ENCODE results near the gene KRTAP9-7. TPM values are rescaled to one million over a fixed set of nuclear protein-coding genes. Genes with fewer than 3 reads are reported as not detected.

KRTAP9-7 gene
- total and polyA plus RNA-seq, 12 donors, result not detected

DNA sequence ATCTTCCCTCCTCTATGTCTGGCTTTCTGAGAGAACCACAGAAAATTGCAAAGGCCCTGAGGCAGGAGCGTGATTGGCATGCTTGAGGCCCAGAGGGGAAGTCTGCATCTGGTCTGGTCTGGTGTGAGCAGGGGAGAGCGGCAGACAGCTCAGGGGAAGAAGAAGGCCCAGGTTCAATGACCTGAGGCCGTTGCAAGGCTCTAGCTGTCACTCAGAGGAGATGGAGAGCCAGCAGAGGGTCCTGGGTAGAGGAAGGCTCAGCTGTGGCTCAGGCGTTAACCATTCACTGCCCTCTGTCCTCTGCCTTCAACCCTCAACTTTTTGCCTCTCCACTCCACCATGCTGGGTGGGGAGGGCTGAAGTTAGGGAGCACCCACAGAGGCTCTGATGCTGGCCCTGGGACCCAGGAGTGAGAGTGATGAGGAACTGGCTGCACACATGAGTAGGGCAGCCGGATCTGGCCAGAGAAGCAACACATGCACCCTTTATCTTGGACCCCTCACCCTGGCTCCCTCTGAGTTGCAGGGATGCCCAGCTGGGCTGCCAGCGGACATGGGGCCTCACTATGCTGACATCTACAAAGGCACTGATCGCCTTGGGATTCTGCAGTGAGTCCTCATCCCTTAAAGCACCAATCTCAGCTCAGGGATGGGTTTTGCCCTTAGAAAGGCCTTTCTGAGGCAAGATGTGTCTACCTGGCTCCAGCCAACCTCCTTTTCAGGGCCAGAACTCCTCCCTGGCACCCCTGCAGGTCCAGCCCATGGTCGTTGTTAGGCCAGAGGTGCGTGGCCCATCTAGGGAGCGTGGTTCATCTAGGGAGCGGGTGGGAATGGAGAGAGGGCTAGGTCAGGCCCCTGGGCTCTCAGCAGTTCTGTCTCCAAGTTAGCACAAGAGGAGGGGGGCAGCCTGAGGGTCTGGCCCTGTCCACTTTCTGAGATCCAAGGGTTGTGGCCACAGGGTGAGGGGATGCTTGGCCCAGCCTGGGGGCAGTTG lies 47.7 kb downstream of the KRTAP9-7 start:
- intact Hi-C loops (cut with DNase I), result loop anchor here in 6 of 10 donors (1.0 to 10.0 kb wide), 6 partner anchors 43 to 521 kb away; no protein-coding TSS in a partner anchor
- no peaks in the 10 kb centered on the region for H3K4me1 ChIP-seq
- no peak overlapping the region for H3K4me3 ChIP-seq
- no peak for DNase-seq
- no peaks in the 10 kb centered on the region for H3K36me3 ChIP-seq
- WGBS, 2 donors, result 83% methylated on average over 11 of the region's 11 CpGs
- no peak overlapping the region for H3K27ac ChIP-seq
- no peaks in the 10 kb centered on the region for H3K27me3 ChIP-seq
- H3K9me3 ChIP-seq, result peaks cover 0 to 21% (median 7%) of the 10 kb centered on the region in 11 donors
- no peak for ATAC-seq
- TF ChIP-seq, protein P1, sequence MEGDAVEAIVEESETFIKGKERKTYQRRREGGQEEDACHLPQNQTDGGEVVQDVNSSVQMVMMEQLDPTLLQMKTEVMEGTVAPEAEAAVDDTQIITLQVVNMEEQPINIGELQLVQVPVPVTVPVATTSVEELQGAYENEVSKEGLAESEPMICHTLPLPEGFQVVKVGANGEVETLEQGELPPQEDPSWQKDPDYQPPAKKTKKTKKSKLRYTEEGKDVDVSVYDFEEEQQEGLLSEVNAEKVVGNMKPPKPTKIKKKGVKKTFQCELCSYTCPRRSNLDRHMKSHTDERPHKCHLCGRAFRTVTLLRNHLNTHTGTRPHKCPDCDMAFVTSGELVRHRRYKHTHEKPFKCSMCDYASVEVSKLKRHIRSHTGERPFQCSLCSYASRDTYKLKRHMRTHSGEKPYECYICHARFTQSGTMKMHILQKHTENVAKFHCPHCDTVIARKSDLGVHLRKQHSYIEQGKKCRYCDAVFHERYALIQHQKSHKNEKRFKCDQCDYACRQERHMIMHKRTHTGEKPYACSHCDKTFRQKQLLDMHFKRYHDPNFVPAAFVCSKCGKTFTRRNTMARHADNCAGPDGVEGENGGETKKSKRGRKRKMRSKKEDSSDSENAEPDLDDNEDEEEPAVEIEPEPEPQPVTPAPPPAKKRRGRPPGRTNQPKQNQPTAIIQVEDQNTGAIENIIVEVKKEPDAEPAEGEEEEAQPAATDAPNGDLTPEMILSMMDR (IDR thresholded peaks at IDR 0.05), result no peak

DNA sequence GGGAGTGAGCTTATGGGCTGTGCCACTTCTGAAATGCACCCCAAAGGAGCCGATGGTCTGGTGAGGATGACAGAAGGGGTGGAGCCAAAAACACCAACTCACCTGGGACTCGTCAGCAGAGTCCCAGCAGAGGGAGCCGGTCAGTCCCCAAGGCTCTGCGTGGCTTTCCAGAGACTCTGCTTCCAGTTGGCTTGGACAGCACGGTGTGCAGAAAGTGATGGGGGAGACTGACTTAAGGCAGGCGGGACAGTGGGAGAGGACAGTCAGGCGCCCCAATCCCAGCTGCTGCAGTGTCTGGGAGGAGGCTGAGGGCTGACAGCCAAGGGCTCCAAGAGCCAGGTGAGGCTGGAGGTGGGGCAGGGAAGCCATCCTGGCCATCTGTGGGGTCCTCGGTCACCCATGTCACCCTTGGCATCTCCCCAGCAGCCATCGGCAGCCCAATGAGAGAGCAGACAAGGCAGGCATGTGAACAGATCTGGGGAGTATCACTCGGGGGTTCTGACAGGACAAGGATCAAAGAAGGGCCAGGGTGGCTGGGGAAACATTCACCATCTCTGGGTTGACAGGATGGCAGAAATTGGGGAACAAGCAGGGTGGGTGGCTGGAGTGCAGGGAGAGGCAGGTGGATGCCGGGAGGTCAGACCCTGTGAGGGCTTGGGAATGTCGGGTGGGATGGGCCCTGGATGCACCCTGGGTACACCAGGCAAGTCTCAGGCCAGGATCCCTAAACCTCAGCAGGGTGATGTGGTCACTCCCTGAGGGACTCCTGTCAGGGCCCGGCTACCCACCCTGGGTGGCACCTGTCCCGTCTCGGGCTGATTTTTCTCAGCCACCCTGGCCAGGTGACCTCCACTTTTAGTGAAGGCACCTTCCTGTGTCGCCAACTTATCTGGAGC lies 48.9 kb downstream of the KRTAP9-7 start:
- intact Hi-C loops (cut with DNase I), result loop anchor here in 7 of 10 donors (5.0 to 10.0 kb wide), 4 partner anchors 170 to 522 kb away; no protein-coding TSS in a partner anchor
- H3K4me3 ChIP-seq, result no peak overlapping the region
- no peaks in the 10 kb centered on the region for H3K4me1 ChIP-seq
- no peak overlapping the region for H3K27ac ChIP-seq
- peaks cover 0 to 15% (median 7%) of the 10 kb centered on the region in 11 donors for H3K9me3 ChIP-seq
- no peaks in the 10 kb centered on the region for H3K36me3 ChIP-seq
- no peak for DNase-seq
- peak in 1 of 8 donors; percentile 47 for ATAC-seq
- H3K27me3 ChIP-seq, result no peaks in the 10 kb centered on the region
- 57 to 62% methylated on average over 15 to 16 of the region's 16 CpGs for WGBS, 2 donors
- TF ChIP-seq, protein P1 (IDR thresholded peaks at IDR 0.05), result peak in 3 of 9 donors; percentile 18 to 20 (median 19)

DNA sequence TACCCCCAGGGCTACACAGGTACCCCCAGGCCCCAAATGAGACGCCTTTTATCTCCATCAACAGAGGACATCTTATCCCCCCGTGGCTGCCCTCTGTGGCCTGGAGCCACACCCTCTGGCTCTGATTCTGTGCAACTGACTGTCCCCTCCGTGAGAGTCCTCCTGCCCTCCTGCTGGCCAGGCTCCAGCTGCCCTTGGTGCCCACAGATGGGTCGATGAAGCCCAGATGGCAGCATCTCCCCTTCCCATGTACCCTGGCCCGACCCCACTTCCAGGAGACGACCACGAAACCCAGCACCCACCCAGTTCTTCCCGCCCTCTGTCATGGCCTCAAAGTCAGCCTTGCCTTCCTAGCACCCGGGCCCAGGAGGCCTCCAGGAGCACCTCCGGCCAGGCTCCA lies 49.6 kb downstream of the KRTAP9-7 start:
- ATAC-seq, result no peak
- 79 to 80% methylated on average over 10 of the region's 10 CpGs for WGBS, 2 donors
- no peak for DNase-seq
- Histone ChIP-seq H3K27me3 (no peaks in the 10 kb centered on the region), H3K36me3 (no peaks in the 10 kb centered on the region), H3K27ac (no peak overlapping the region), H3K9me3 (peaks cover 0 to 8% (median under 1%) of the 10 kb centered on the region in 11 donors), H3K4me1 (no peaks in the 10 kb centered on the region), H3K4me3 (no peak overlapping the region)
- TF ChIP-seq, protein P1 (IDR thresholded peaks at IDR 0.05), result no peak
- intact Hi-C loops (cut with DNase I), result loop anchor here in 5 of 10 donors (5.0 to 10.0 kb wide), 4 partner anchors 170 to 523 kb away; no protein-coding TSS in a partner anchor

DNA sequence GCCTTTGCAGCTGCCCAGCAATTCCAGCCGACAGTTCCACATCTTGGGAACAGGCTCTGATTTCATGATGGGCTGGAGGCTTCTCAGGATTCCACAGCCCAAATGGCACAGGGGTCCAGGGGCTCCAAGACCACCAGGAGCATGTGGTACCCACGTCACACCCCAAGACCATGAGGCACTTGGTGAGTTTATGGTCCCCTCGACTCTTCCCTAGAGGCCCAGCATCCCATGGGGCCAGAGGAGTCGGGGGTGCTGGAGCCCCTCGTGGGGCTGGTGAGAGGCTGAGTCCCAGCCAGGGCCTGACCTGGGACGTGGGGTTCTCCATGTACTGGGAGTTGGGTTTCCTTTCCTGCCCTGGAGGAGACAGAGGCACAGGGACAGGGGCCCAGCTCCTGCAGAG lies 50.1 kb downstream of the KRTAP9-7 start:
- Histone ChIP-seq H3K4me3 (no peak overlapping the region), H3K27me3 (no peaks in the 10 kb centered on the region), H3K9me3 (peaks cover 0 to 3% (median 0%) of the 10 kb centered on the region in 11 donors), H3K4me1 (no peaks in the 10 kb centered on the region), H3K27ac (no peak overlapping the region), H3K36me3 (no peaks in the 10 kb centered on the region)
- TF ChIP-seq, protein P1 (IDR thresholded peaks at IDR 0.05), result no peak
- intact Hi-C loops (cut with DNase I), result loop anchor here in 5 of 10 donors (5.0 to 10.0 kb wide), 4 partner anchors 169 to 523 kb away; no protein-coding TSS in a partner anchor
- ATAC-seq, result no peak
- WGBS, 2 donors, result 82 to 84% methylated on average over 6 of the region's 6 CpGs
- DNase-seq, result no peak
